SJCRH30 (cell line): ENCODE data around the gene TICAM1. TPM values are rescaled to one million over a fixed set of nuclear protein-coding genes. Genes with fewer than 3 reads are reported as not detected.
A peak's percentile ranks its signal among the peaks of the same experiment; 100 is the strongest.
"Not testable (repeated sequence)": the region's sequence is repeated elsewhere in the genome, so short reads cannot be mapped to it uniquely, and the experiment has no call there.

Experiments used
- DNase-seq, 2 experiments: peaks; one replicate each; pipeline ENCODE4 v3.0.0-alpha.2; 2015 to 2020
- H3K27ac ChIP-seq: fragments of 250-450 bp; sonication (Bioruptor Pico); 2 replicates; pipeline ENCODE4 v1.5.1; 2020; ENCODE audit warnings: mild to moderate bottlenecking, moderate library complexity
- H3K27me3 ChIP-seq: fragments of 250-450 bp; sonication (Bioruptor Pico); 2 replicates; pipeline ENCODE4 v1.5.1; 2020; ENCODE audit warnings: mild to moderate bottlenecking, moderate library complexity
- H3K36me3 ChIP-seq: fragments of 250-450 bp; sonication (Bioruptor Pico); 2 replicates; pipeline ENCODE4 v1.5.1; 2020; ENCODE audit warnings: mild to moderate bottlenecking, moderate library complexity
- H3K4me1 ChIP-seq: fragments of 250-450 bp; sonication (Bioruptor Pico); 2 replicates; pipeline ENCODE4 v1.5.1; 2020; ENCODE audit warnings: mild to moderate bottlenecking, moderate library complexity
- H3K4me3 ChIP-seq: fragments of 250-450 bp; sonication (Bioruptor Pico); 2 replicates; pipeline ENCODE4 v1.5.1; 2020; ENCODE audit warnings: mild to moderate bottlenecking, moderate library complexity
- H3K9me3 ChIP-seq: fragments of 250-450 bp; sonication (Bioruptor Pico); replicated peaks from 2 replicates; pipeline ENCODE4 v1.5.1; 2020; ENCODE audit warnings: mild to moderate bottlenecking, moderate library complexity
- total RNA-seq: library from RNA; depleted of rRNA; stranded (reverse); fragments of >200 nt; shearing (Covaris generic); gene quantifications from 2 replicates; pipeline ENCODE4 v1.2.3, GENCODE V29; 2014

TICAM1 gene
- total RNA-seq, 1 experiment from 2014 or later, result 1.4 TPM

DNA sequence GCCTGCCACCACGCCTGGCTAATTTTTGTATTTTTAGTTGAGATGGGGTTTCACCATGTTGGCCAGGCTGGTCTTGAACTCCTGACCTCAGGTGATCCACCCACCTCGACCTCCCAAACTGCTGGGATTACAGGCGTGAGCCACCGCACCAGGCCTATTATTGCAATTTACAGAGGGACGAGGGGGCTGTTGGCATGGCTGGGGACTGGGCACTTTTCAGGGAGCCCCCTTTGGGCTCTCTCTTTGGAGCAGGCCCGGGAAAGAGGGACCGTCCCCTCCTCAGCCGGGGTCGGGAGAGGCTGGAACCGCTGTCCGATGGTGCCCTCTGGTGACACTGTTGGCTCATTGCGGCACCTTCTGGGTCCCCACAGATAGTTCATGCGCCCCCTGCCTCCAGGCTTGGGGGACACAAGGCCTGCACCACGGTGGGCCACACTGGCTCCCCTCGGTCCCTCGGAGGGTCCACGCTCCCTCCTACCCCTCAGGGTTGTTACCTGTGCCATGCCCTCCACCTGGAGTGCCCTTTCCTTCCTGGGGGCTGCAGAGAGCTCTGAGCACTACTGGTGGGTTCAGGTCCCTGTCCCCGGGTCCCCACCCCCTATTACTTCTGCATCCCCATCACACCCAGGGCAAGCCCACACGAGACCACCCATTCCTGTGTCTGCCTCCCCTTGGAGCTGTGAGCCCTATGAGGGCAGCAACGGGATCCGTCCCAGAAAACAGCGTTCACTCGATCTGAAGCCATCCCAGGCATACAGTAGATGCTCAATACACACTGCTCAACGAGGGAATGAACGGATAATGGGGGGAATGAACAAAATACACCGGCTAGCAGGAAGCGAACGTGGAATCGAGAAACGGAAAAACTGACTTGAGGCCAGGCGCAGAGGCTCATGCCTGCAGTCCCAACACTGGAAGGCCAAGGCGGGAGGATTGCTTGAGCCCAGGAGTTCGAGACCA, 27.5 kb downstream of the TICAM1 start:
- no peak overlapping the region for H3K4me3 ChIP-seq
- no peaks in the 10 kb centered on the region for H3K4me1 ChIP-seq
- H3K27me3 ChIP-seq, result no peaks in the 10 kb centered on the region
- peak; percentile 77 to 89 for DNase-seq
- H3K9me3 ChIP-seq, result no peaks in the 10 kb centered on the region
- no peak overlapping the region for H3K27ac ChIP-seq
- no peaks in the 10 kb centered on the region for H3K36me3 ChIP-seq

DNA sequence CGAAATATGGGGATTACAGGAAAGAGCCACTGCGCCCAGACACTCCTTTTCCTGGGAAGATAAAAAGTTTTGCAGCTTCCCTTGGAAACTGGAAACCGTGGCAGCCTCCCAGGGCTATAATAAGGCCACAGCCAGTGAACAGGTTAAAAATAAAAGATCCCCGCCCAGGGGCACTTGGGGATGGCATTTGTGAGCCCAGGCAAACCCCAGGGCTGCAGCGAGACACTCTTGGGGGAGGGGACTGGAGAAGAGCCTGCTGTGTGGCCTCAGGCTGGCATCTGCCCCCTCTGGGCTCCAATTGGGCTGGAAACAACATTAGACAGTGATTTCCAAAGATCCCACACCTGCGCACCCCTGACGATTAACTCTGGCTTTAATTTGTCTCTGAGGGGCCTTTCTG, 28.8 kb downstream of the TICAM1 start:
- Histone ChIP-seq H3K4me1 (no peaks in the 10 kb centered on the region), H3K36me3 (peaks cover 2% of the 10 kb centered on the region; the same call in 1 of the 2 replicates), H3K27ac (no peak overlapping the region), H3K27me3 (no peaks in the 10 kb centered on the region), H3K9me3 (no peaks in the 10 kb centered on the region), H3K4me3 (no peak overlapping the region)
- DNase-seq, result no peak

DNA sequence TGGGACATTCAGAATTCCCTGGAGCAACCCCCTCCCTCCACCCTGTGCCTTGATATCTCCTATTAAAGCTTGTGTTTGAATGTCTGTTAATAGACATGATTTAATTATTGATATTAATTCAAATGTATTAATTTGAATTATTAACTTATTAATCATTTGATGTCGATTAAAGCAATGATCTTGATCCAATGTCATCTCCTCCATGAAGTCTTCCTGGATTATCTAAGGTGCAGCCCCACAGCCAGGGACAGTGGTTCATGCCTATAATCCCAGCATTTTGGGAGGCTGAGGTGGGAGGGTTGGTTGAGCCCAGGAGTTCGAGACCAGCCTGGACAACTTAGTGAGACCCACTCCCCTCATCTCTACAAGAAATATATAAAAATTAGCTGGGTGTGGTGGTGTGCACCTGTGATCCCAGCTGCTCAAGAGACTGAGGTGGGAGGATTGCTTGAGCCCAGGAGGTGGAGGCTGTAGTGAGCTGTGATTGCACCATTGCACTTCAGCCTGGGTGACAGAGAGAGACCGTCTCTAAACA, 30.4 kb downstream of the TICAM1 start:
- H3K27ac ChIP-seq, result no peak overlapping the region
- H3K27me3 ChIP-seq, result no peaks in the 10 kb centered on the region
- no peak for DNase-seq
- H3K36me3 ChIP-seq, result peaks cover 10% of the 10 kb centered on the region
- no peaks in the 10 kb centered on the region for H3K4me1 ChIP-seq
- no peak overlapping the region for H3K4me3 ChIP-seq
- no peaks in the 10 kb centered on the region for H3K9me3 ChIP-seq

DNA sequence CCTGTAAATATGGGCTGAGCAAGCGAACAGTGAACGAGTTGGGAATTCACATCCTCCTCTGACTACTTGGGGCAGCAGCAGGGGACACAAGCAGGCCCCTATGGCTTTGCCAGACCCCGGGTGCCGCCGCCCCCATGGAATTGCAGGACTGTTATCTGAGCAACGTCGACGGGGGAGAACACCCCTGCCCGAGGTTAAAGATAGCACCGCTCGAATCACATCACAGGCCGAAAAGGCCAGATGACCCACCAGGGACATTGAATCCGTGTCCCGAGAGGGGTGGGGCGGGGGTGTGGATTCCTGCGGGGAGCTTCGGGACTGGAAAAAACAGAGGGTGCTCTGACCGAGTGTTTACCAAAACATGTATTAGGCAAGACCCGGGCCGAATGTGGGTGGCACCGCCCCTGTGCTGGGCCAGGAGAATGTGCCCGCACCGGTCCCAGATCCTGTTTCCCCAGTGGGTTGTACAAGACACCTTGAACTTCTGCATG, 30.9 kb downstream of the TICAM1 start:
- no peak overlapping the region for H3K27ac ChIP-seq
- no peaks in the 10 kb centered on the region for H3K27me3 ChIP-seq
- H3K4me3 ChIP-seq, result no peak overlapping the region
- DNase-seq, result no peak
- no peaks in the 10 kb centered on the region for H3K4me1 ChIP-seq
- no peaks in the 10 kb centered on the region for H3K9me3 ChIP-seq
- H3K36me3 ChIP-seq, result peaks cover 11% of the 10 kb centered on the region

DNA sequence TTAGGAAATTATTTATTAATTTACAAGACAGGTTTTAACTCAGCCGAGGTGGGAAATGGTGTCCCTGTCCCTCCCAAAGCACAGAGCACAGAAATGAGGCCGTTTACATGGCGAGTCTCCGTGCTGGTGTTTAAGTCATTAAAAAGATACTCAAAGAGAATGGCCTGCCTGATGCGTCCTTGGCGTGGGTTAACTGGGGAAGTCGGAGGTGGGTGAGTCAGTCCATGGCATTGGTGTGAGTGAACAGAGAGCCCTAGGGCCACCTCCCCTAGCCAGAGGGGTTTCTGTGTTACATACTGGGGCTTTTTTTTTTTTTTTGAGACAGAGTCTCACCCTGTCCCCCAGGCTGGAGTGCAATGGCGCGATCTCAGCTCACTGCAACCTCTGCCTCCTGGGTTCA, 36.1 kb downstream of the TICAM1 start:
- no peaks in the 10 kb centered on the region for H3K27me3 ChIP-seq
- no peaks in the 10 kb centered on the region for H3K4me1 ChIP-seq
- DNase-seq, result no peak
- H3K27ac ChIP-seq, result no peak overlapping the region
- no peaks in the 10 kb centered on the region for H3K9me3 ChIP-seq
- H3K4me3 ChIP-seq, result no peak overlapping the region
- peaks cover 16% of the 10 kb centered on the region for H3K36me3 ChIP-seq

DNA sequence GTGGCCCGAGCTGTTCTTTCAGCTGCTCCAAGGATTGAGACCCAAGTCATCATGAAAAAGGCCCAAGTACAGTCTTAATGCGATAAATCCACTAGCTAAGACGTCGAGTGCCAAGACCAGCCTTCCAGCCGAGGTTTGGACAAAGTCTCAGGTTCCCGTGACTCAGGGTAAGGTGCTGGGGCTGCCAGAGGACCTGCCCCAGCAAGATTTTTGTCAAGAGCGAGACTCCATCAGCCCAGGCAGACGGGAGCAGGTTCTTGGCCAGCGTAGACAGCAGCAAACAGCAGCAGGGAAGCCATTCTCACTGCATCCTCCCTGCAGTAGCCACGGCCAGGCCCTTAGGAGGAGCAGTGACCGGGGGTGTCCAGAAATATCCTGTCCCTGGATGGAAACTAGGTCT, 36.5 kb downstream of the TICAM1 start:
- Histone ChIP-seq H3K9me3 (no peaks in the 10 kb centered on the region), H3K27me3 (no peaks in the 10 kb centered on the region), H3K4me1 (no peaks in the 10 kb centered on the region; the same call in 1 of the 2 replicates), H3K4me3 (no peak overlapping the region), H3K36me3 (peaks cover 16% of the 10 kb centered on the region), H3K27ac (no peak overlapping the region)
- DNase-seq, result no peak

DNA sequence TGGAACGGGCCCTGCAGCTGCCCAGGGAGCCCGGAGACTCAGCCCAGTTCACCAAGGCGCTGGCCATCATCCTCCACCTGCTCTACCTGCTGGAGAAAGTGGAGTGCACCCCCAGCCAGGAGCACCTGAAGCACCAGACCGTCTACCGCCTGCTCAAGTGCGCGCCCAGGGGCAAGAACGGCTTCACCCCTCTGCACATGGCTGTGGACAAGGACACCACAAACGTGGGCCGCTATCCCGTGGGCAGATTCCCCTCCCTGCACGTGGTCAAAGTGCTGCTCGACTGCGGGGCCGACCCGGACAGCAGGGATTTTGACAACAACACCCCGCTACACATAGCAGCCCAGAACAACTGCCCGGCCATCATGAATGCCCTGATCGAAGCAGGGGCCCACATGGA, 38.2 kb downstream of the TICAM1 start:
- DNase-seq, H3K4me3 ChIP-seq, H3K4me1 ChIP-seq, H3K27me3 ChIP-seq, H3K27ac ChIP-seq, H3K9me3 ChIP-seq: not testable (repeated sequence)
- H3K36me3 ChIP-seq, result peaks cover 14% of the 10 kb centered on the region

DNA sequence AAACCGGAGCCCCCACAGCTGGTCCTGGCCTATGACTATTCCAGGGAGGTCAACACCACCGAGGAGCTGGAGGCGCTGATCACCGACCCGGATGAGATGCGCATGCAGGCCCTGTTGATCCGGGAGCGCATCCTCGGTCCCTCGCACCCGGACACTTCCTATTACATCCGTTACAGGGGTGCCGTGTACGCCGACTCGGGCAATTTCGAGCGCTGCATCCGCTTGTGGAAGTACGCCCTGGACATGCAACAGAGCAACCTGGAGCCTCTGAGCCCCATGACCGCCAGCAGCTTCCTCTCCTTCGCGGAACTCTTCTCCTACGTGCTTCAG, 38.7 kb downstream of the TICAM1 start:
- DNase-seq, H3K27me3 ChIP-seq, H3K27ac ChIP-seq, H3K9me3 ChIP-seq, H3K4me1 ChIP-seq: not testable (repeated sequence)
- peak overlapping the region; percentile 98; the same call in 1 of the 2 replicates for H3K4me3 ChIP-seq
- peaks cover 14% of the 10 kb centered on the region for H3K36me3 ChIP-seq

DNA sequence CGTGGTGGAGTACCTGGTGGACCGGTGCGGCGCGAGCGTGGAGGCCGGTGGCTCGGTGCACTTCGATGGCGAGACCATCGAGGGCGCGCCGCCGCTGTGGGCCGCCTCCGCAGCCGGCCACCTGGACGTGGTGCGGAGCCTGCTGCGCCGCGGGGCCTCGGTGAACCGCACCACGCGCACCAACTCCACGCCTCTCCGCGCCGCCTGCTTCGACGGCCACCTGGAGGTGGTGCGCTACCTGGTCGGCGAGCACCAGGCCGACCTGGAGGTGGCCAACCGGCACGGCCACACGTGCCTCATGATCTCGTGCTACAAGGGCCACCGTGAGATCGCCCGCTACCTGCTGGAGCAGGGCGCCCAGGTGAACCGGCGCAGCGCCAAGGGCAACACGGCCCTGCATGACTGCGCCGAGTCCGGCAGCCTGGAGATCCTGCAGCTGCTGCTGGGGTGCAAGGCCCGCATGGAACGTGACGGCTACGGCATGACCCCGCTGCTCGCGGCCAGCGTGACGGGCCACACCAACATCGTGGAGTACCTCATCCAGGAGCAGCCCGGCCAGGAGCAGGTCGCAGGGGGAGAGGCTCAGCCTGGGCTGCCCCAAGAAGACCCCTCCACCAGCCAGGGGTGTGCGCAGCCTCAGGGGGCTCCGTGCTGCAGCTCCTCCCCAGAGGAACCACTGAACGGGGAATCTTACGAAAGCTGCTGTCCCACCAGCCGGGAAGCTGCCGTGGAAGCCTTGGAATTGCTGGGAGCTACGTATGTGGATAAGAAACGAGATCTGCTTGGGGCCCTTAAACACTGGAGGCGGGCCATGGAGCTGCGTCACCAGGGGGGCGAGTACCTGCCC, 39.3 kb downstream of the TICAM1 start:
- not testable (repeated sequence) for H3K27me3 ChIP-seq, DNase-seq, H3K4me1 ChIP-seq, H3K9me3 ChIP-seq
- H3K36me3 ChIP-seq, result peaks cover 12% of the 10 kb centered on the region
- peak overlapping the region; percentile 92 for H3K27ac ChIP-seq
- peak overlapping the region; percentile 98 for H3K4me3 ChIP-seq

DNA sequence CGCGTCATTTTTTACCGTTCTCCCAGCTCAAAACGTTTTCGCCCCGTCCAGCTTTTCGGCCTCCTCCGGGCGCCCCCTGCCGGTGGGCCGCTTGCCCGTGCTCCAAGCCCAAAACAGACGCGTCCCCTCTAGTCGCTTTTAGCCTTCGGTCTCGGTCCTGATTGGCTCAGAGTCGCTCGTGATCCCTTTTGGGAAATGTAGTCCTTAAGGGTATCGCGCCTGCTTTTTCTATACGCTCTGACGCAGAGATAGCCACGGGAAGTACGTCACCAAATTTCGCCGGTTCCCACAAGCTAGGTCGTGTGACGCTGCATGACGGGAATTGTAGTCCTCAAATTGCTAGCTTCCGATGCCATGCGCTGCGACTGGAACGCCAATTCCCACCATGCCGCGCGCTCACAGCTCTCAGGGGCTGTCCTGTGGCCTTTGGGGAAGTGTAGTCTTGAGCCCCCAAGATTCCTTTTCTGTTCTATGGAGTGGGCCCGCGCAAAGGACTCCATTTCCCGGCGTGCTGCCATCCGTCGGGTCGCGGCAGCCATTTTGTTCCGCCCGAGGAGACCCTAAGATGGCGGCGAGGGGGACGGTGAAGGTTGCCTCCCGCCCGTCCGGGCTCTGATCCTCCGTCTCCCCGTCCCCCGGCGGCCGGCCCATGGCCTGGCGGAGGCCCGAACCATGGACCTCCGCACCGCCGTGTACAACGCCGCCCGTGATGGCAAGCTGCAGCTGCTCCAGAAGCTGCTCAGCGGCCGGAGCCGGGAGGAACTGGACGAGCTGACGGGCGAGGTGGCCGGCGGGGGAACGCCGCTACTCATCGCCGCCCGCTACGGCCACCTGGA, 40.1 kb downstream of the TICAM1 start, which contains the start of gene FEM1A:
TSS of gene FEM1A (plus strand) at position 552 of the 836 bp plus-strand sequence. CDS start at position 673, 121 bp downstream.
- H3K4me1 ChIP-seq, result peaks cover 5% of the 10 kb centered on the region
- H3K4me3 ChIP-seq, result peak within 1 kb of the TSS; percentile 98
- H3K36me3 ChIP-seq, result peaks cover 8% of the 10 kb centered on the region
- H3K27ac ChIP-seq, result peak within 1 kb of the TSS; percentile 92
- H3K27me3 ChIP-seq, result no peaks in the 10 kb centered on the region
- no peaks in the 10 kb centered on the region for H3K9me3 ChIP-seq
- DNase-seq, result peak; percentile 99 to 100

DNA sequence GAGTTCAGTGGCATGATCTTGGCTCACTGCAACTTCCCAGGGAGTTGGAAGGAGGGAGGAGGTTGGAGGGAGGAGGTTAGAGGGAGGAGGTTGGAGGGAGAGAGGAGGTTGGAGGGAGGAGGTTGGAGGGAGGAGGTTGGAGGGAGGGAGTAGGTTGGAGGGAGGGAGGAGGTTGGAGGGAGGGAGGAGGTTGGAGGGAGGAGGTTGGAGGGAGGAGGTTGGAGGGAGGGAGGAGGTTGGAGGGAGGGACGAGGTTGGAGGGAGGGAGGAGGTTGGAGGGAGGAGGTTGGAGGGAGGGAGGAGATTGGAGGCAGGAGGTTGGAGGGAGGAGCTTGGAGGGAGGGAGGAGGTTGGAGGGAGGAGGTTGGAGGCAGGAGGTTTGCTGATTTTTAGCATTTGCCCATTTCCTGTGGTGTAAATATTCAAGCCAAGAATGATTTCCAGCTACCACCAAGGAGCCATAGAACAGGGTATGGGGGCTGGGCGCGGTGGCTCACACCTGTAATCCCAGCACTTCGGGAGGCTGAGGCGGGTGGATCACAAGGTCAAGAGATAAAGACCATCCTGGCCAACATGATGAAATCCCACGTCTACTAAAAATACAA, 45.0 kb downstream of the TICAM1 start:
- H3K27ac ChIP-seq, H3K36me3 ChIP-seq, H3K27me3 ChIP-seq, H3K4me3 ChIP-seq, H3K4me1 ChIP-seq, H3K9me3 ChIP-seq, DNase-seq: not testable (repeated sequence)

DNA sequence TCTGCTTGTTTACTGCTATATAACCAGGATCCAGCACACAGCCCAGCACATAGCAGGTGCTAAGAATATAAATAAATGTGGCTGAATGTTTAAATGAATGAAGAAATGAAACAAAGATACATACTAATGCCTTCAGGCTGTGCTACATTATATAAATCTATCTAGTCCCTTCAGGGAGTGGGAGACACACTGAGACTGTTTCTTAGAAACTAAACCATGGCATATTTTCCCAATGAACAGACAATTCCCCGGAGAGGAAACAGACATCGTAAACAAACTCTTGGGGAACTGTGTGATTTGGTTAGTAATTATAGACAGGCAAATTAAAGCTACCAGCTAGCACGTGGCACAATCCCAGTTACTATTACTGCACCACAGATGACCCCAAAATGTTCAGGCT, 49.7 kb downstream of the TICAM1 start:
- 0 out of 2 replicates have a peak, but pooled peaks cover 2% of the 10 kb centered on the region for H3K4me1 ChIP-seq
- H3K9me3 ChIP-seq, result no peaks in the 10 kb centered on the region
- no peak overlapping the region for H3K4me3 ChIP-seq
- no peak for DNase-seq
- no peak overlapping the region for H3K27ac ChIP-seq
- no peaks in the 10 kb centered on the region for H3K36me3 ChIP-seq
- 0 out of 2 replicates have a peak, but pooled peaks cover 2% of the 10 kb centered on the region for H3K27me3 ChIP-seq

DNA sequence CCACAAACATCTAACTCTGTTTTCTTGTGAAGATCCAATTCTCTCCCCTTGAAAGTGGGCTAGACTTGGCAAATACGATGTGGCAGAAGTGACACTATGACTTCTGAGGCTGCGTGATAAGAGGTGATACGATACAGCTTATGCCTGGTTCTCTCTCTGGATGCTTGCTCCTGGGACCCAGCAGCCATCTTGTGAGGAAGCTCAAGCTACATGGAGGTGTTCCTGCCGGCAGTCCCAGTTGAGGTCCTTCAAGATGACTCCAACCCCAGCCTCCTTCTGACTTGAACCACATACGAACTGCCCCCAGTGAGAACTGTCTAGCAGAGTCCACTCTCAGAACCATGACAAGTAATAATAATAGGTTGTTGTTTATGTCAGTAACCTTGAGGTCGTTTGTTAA, 50.7 kb downstream of the TICAM1 start:
- Histone ChIP-seq H3K9me3 (no peaks in the 10 kb centered on the region), H3K36me3 (no peaks in the 10 kb centered on the region), H3K27ac (no peak overlapping the region), H3K4me1 (0 out of 2 replicates have a peak, but pooled peaks cover 2% of the 10 kb centered on the region), H3K27me3 (0 out of 2 replicates have a peak, but pooled peaks cover 2% of the 10 kb centered on the region), H3K4me3 (no peak overlapping the region)
- no peak for DNase-seq

DNA sequence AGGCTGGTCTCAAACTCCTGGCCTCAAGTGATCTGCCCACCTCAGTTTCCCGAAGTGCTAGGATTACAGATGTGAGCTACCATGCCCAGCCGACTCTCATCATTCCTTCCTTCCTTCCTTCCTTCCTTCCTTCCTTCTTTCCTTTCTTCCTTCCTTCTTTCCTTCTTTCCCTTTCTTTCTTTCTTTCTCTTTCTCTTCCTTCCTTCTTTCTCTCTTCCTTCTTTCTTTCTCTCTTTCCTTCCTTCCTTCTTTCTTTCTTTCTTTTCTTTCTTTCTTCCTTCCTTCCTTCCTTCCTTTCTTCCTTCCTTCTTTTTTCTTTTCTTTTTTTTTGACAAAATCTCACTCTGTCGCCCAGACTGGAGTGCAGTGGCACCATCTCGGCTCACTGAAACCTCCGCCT, 53.4 kb downstream of the TICAM1 start:
- not testable (repeated sequence) for H3K4me3 ChIP-seq, H3K27me3 ChIP-seq, H3K4me1 ChIP-seq, H3K9me3 ChIP-seq, DNase-seq, H3K27ac ChIP-seq, H3K36me3 ChIP-seq
